Activated CD4-positive, CD25-positive, alpha-beta regulatory T cell treated with anti-CD3 and anti-CD28 coated beads, Interleukin-2, amount 50 U/mL, for 16 hours (primary cell): ENCODE data around the gene SUMO3.
"Not testable (repeated sequence)": the region's sequence is repeated elsewhere in the genome, so short reads cannot be mapped to it uniquely, and the experiment has no call there.

ENCODE experiments used
- DNase-seq: peaks from one replicate; pipeline ENCODE4 v3.0.0-alpha.2; 2020; ENCODE audit warnings: low read depth, low spot score

Gene SUMO3

GRCh38 chr21:44846485-44847260 lies 28.8 kb upstream of the SUMO3 start:
- no peak for DNase-seq

- DNase-seq: no peak
Measured at GRCh38 chr21:44846224-44846484, 28.3 kb upstream of the SUMO3 start.

GRCh38 chr21:44845418-44846223 lies 27.8 kb upstream of the SUMO3 start:
- DNase-seq: no peak

- DNase-seq: no peak
Measured at GRCh38 chr21:44844256-44844655, 26.4 kb upstream of the SUMO3 start.

GRCh38 chr21:44842721-44843445 lies 25.0 kb upstream of the SUMO3 start:
- DNase-seq: no peak

- DNase-seq: no peak
Measured at GRCh38 chr21:44842087-44842486, 24.2 kb upstream of the SUMO3 start.

- DNase-seq: no peak
Measured at GRCh38 chr21:44840771-44841170, 22.9 kb upstream of the SUMO3 start.

- no peak for DNase-seq
Measured at GRCh38 chr21:44838951-44839350, 21.1 kb upstream of the SUMO3 start.

GRCh38 chr21:44838039-44838895 lies 20.4 kb upstream of the SUMO3 start:
- DNase-seq: no peak

GRCh38 chr21:44837537-44837936 lies 19.7 kb upstream of the SUMO3 start:
- no peak for DNase-seq

- DNase-seq: no peak
Measured at GRCh38 chr21:44836666-44837471, 19.0 kb upstream of the SUMO3 start.

GRCh38 chr21:44836349-44836665 lies 18.4 kb upstream of the SUMO3 start:
- no peak for DNase-seq

- no peak for DNase-seq
Measured at GRCh38 chr21:44835647-44835973, 17.7 kb upstream of the SUMO3 start.

- DNase-seq: no peak
Measured at GRCh38 chr21:44834951-44835646, 17.2 kb upstream of the SUMO3 start.

- DNase-seq: no peak
Measured at GRCh38 chr21:44834231-44834950, 16.5 kb upstream of the SUMO3 start.

- no peak for DNase-seq
Measured at GRCh38 chr21:44833663-44834062, 15.8 kb upstream of the SUMO3 start.

GRCh38 chr21:44832516-44833255 lies 14.8 kb upstream of the SUMO3 start:
- not testable (repeated sequence) for DNase-seq

- DNase-seq: no peak
Measured at GRCh38 chr21:44831227-44831860, 13.5 kb upstream of the SUMO3 start.
